ENCODE results near the gene HRCT1.
"Not testable (repeated sequence)": the region's sequence is repeated elsewhere in the genome, so short reads cannot be mapped to it uniquely, and the experiment has no call there.

Gene HRCT1

DNA sequence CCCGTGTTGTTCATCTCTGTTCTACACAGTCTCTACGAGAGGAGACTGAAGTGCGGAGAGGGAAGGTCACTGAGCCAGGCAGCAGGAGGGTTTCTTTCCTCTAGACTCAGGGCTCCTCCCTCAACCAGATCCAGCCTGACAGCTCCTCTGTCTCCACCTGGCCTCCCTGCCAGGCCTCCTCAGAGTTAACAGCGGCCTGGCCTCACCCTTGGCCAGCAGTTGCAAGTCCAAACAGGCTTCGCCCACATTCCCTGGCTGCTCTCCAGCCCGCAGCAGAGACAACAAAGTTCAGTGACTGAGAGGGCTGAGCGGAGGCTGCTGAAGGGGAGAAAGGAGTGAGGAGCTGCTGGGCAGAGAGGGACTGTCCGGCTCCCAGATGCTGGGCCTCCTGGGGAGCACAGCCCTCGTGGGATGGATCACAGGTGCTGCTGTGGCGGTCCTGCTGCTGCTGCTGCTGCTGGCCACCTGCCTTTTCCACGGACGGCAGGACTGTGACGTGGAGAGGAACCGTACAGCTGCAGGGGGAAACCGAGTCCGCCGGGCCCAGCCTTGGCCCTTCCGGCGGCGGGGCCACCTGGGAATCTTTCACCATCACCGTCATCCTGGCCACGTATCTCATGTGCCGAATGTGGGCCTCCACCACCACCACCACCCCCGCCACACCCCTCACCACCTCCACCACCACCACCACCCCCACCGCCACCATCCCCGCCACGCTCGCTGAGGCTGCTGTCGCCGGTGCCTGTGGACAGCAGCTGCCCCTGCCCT is at the start of gene HRCT1:
Gene HRCT1, plus strand, starts transcription at position 291 of the 768 bp plus-strand sequence. Its CDS starts 86 bp downstream, at position 377.
- DNase-seq, result peak; percentile 96

DNA sequence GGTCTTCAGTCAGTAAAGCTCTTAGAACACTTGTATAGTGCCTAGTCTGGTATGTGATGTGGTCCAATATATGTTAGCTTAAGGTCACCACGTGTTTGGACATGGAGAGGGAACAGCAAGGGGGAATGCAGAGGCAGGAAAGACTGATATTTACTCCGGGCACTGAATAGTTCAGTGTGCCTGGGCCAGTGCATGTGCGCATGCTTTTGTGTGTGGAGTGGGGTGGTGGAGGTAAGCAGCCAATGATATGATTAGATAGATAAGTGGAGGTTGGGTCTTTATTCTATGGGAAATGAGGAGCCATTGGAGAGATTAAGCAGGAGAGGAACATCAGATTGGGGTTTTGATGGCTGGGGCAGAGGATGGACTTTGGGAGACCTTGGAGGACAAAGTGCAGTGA is 49.8 kb upstream of the HRCT1 start:
- DNase-seq, result no peak

DNA sequence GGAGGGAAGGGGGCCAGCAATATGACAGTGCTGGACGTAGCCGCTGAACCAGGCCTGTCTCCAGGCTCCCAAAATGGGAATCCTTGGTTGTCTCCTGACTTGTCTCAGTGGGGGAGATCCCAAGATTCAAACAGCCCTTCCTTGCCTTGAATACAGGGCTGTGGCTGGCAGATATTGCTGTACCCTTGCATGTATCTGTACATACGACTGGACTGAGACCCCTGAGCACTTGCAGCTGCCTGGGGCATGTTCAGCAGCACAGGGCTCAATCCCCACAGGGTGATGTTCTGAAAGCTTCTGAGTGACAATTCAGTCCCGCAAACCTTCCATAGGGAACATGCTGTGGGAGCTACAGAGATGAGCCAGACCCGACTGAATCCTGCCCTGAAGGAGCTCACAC is 49.1 kb upstream of the HRCT1 start:
- DNase-seq, result no peak

DNA sequence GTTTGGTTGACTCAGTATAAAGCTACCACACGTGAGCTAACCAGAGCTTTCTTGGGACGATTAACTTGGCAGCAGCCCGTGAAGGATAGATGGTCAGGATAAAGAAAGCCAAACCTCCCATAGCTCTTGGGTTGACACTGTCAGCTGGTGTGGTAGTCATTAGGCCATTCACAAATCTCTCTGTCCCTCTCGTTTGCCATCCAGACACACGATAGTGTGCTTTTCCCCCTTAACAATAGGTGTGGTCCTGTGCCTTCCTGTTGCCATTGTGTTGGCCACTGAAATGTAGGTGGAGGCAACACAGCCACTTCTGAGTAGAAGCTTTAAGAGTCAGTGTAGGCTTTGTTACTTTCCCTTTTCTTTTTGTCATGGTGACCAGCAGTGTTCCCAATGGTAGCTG is 47.5 kb upstream of the HRCT1 start:
- DNase-seq, result no peak

DNA sequence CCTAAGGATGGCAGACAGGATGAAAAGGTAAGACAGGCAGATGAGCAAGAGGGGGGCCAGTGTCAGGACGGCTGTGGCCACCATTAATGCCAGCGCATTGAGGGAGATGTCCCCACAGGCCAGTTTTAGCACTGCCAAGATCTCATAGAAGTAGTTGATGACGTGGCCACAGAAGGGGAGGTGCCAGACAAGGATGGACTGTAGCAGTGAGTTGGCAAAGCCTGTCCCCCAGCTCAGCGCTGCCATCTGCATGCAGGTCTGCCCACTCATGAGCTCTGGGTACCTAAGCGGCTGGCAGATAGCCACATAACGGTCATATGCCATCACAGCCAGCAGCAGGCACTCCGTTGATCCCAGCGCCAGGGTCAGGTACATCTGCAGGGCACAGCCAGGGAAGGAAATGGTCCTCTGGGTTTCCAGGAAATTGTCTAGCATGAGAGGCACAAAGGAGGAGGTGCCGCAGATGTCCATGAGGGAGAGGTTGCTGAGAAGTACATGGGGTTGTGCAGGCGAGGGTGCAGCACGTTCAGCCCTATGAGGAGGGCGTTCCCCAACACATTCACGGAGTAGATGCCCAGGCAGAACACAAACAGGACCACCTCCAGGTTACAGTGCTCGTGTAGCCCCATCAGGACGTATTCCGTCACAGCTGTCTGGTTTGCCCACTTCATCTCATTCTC is 46.6 kb upstream of the HRCT1 start:
- peak; percentile 13 for DNase-seq

DNA sequence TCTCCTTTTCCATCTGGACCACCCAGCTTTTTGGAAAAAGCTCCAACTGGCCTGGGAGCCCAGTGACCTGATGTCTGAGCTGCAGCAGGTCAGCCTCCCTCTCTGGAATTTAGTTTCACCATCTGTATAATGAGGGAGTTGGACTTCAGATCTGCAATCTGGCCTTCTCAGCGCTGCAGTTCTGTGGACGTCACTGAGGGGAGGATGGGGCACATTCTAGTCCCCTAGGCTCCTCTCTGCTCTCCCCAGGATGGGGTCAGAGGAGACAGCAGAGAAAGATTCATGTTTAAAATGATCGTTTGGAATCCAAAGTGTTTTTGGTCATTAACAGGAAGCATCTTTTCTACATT is 46.0 kb upstream of the HRCT1 start:
- no peak for DNase-seq

GRCh38 chr9:35861161-35861897 is 44.7 kb upstream of the HRCT1 start:
- no peak for DNase-seq

DNA sequence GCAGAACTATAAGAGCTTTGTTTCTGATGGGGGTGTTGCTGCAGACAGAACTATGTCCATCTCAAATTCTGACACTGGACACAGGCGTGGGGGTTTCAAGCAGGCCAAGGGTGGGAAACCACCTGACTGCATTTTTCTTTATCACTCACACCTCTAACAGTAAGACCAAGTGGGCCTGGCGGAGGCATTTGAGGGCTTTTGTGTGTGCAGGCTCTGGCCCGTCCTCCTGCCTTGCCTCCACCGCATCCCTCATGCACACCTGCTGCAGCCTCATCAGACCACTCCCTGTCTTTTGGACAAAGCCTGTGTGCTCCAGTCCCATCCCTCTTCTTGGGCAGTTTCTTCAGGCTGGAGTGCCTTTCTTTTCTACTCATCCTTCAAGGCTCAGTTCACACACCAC is 43.7 kb upstream of the HRCT1 start:
- no peak for DNase-seq

GRCh38 chr9:35863583-35863982 is 42.4 kb upstream of the HRCT1 start:
- DNase-seq, result no peak

- DNase-seq, result no peak
Observed at GRCh38 chr9:35864695-35865255, 41.2 kb upstream of the HRCT1 start.

GRCh38 chr9:35867538-35867937 is 38.5 kb upstream of the HRCT1 start:
- DNase-seq, result no peak

- DNase-seq, result no peak
Observed at GRCh38 chr9:35868933-35869332, 37.1 kb upstream of the HRCT1 start.

GRCh38 chr9:35869621-35870216 is 36.3 kb upstream of the HRCT1 start:
- no peak for DNase-seq

DNA sequence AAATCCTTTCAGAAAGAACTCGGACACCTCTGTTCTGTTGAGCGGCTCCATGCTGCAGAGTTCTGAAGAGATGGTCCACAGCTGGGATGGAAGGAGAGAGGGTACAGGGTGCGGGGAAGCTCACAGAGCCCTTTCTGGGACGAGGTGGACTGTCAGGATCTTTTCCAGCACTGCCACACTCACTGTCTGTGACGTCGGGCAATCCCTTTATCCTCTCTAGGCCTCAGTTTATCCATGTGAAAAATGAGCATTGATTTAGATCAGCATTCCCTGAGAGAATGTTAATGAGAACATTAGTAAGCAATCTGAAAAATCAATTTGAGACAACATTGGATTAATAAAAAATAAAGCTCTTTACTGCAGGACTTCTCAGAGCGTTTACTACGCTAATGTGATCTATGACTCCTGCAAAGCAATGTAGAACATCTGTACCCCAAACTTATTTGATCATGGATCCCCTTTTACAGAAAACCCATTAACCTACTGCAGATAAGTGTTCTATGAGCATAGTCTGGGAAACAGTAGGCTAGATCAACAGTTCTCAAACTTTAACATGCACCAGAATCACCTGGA is 35.6 kb upstream of the HRCT1 start, which contains the start of gene OR13J1:
Gene OR13J1, minus strand, starts transcription at position 51 of the 573 bp plus-strand sequence. Its CDS starts 0 bp downstream, at position 51.
- no peak for DNase-seq

- no peak for DNase-seq
Observed at GRCh38 chr9:35871545-35871944, 34.5 kb upstream of the HRCT1 start.

- no peak for DNase-seq
Observed at GRCh38 chr9:35872505-35872904, 33.5 kb upstream of the HRCT1 start.

DNA sequence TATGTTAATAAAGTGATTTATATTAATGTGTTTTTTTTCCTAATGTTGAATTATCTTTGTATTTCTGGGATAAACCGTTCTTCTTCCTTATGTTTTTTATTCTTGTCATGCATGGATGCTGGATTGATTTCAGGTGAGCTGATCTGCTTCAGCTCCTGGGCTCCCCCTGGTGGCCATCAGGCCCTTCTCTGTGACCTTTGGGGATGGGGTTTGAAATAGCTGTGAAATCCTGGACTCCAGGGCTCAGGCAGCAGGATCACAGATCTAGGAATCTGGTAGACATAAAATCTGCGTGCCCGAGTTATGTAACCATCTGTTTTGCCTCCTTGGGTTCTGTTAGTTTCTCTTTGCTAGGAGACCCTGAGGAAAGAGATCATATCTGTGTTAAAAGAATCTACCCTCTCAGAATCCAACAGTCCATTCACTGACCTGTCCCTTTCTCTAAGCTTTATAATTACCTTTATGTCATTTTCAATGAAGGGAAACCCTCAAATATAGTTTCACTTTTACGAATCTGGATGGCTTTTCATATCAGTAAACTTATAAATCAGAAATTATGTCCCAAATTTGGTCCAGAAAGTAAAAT is 23.6 kb upstream of the HRCT1 start:
- DNase-seq, result peak; percentile 75

DNA sequence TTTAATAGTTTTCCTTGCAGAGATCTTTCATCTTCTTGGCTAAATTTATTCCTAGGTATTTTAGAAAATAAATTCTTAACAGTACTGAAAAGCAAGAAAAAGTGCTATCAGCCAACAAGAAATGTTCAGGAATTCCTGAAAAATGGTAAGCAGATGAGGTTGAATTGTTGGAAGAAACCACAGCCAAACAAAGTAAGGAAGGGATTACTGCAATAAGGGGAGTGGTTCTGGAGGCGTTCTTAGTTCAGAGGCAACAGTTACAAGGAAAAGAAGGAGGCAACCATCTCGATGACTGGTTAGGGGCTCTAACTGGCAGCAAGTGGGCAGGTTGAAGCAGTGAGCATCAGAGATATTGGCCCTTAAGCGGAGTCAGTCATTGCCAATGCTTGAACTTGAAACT is 23.0 kb upstream of the HRCT1 start:
- no peak for DNase-seq

- DNase-seq, result not testable (repeated sequence)
Observed at GRCh38 chr9:35884908-35885307, 21.1 kb upstream of the HRCT1 start.

GRCh38 chr9:35891646-35892045 is 14.4 kb upstream of the HRCT1 start:
- DNase-seq, result no peak

GRCh38 chr9:35892051-35892450 is 14.0 kb upstream of the HRCT1 start:
- no peak for DNase-seq

DNA sequence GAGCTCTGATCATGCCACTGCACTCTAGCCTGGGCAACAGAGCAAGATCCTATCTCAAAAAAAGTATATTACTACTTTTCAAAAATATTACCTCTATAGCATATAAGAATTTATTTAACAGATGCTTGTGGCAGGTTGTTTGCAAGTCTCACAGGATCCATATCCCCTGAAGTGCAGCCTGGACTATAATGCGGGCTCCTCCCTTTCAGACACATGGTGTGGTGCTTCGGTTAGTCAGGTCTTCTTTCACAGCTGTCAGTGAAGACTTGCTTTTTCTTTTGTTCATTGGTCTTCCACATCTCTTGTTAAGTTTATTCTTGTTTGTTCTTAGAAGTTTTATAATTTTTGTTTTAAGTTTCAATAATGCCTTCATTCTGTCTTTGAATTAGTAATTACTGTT is 9.4 kb upstream of the HRCT1 start:
- no peak for DNase-seq

Measured in EL (cell line).